ENCODE measurements around the gene MYO9B. TPM values are rescaled to one million over a fixed set of nuclear protein-coding genes. Genes with fewer than 3 reads are reported as not detected.

MYO9B gene
- total RNA-seq, 1 experiment from 2014 or later: 85.4 TPM

- Histone ChIP-seq H3K36me3 (ENCODE audit: insufficient read depth, low read length, poor library complexity, severe bottlenecking) (peaks cover 35% of the 10 kb centered on the region), H3K9me3 (ENCODE audit: low read depth, low read length, poor library complexity, severe bottlenecking) (no peaks in the 10 kb centered on the region), H3K4me1 (ENCODE audit: insufficient read depth, low read length, poor library complexity, severe bottlenecking) (no peaks in the 10 kb centered on the region), H3K27me3 (replicated peaks; ENCODE audit: insufficient read depth, low read depth, low read length, poor library complexity) (no peaks in the 10 kb centered on the region), H3K27ac (ENCODE audit: low read depth, low read length, poor library complexity, severe bottlenecking) (no peak overlapping the region), H3K4me3 (ENCODE audit: low read depth, low read length, poor library complexity, severe bottlenecking) (no peak overlapping the region)
- intact Hi-C loops (cut with micrococcal nuclease; ENCODE audit: unreplicated experiment): no loop called here
- BruUV-seq (replicated peaks): no TSS peak
- POLR2A ChIA-PET (ENCODE audit: low non-redundant PET): no interaction called here
- no peak for DNase-seq (ENCODE audit: low spot score)
- CTCF ChIA-PET: no interaction called here
- no peak for TF ChIP-seq EZH2 (IDR thresholded peaks at IDR 0.05; ENCODE audit: borderline replicate concordance, low read depth, low read length, poor library complexity, severe bottlenecking)
- no peak for TF ChIP-seq CTCF (conservative IDR thresholded peaks at IDR 0.05; ENCODE audit: low read depth, low read length)
Observed at GRCh38 chr19:17172624-17173345, 97.2 kb downstream of the MYO9B start.

- no TSS peak for BruUV-seq (replicated peaks)
- Histone ChIP-seq H3K4me1 (ENCODE audit: insufficient read depth, low read length, poor library complexity, severe bottlenecking) (no peaks in the 10 kb centered on the region), H3K9me3 (ENCODE audit: low read depth, low read length, poor library complexity, severe bottlenecking) (no peaks in the 10 kb centered on the region), H3K36me3 (ENCODE audit: insufficient read depth, low read length, poor library complexity, severe bottlenecking) (no peaks in the 10 kb centered on the region), H3K27me3 (replicated peaks; ENCODE audit: insufficient read depth, low read depth, low read length, poor library complexity) (no peaks in the 10 kb centered on the region), H3K27ac (ENCODE audit: low read depth, low read length, poor library complexity, severe bottlenecking) (no peak overlapping the region), H3K4me3 (ENCODE audit: low read depth, low read length, poor library complexity, severe bottlenecking) (no peak overlapping the region)
- intact Hi-C loops (cut with micrococcal nuclease; ENCODE audit: unreplicated experiment): no loop called here
- POLR2A ChIA-PET (ENCODE audit: low non-redundant PET): no interaction called here
- CTCF ChIA-PET: no interaction called here
- no peak for TF ChIP-seq EZH2 (IDR thresholded peaks at IDR 0.05; ENCODE audit: borderline replicate concordance, low read depth, low read length, poor library complexity, severe bottlenecking)
- no peak for TF ChIP-seq CTCF (conservative IDR thresholded peaks at IDR 0.05; ENCODE audit: low read depth, low read length)
- no peak for DNase-seq (ENCODE audit: low spot score)
Observed at GRCh38 chr19:17178291-17178690, 102.7 kb downstream of the MYO9B start.

GRCh38 chr19:17180997-17181702, 105.6 kb downstream of the MYO9B start:
- TF ChIP-seq CTCF (conservative IDR thresholded peaks at IDR 0.05; ENCODE audit: low read depth, low read length) (no peak), EZH2 (IDR thresholded peaks at IDR 0.05; ENCODE audit: borderline replicate concordance, low read depth, low read length, poor library complexity, severe bottlenecking) (no peak)
- ChIA-PET POLR2A (ENCODE audit: low non-redundant PET) (no interaction called here), CTCF (no interaction called here)
- no TSS peak for BruUV-seq (replicated peaks)
- intact Hi-C loops (cut with micrococcal nuclease; ENCODE audit: unreplicated experiment): no loop called here
- H3K4me3 ChIP-seq (ENCODE audit: low read depth, low read length, poor library complexity, severe bottlenecking): no peak overlapping the region
- H3K27ac ChIP-seq (ENCODE audit: low read depth, low read length, poor library complexity, severe bottlenecking): no peak overlapping the region
- H3K9me3 ChIP-seq (ENCODE audit: low read depth, low read length, poor library complexity, severe bottlenecking): no peaks in the 10 kb centered on the region
- no peaks in the 10 kb centered on the region for H3K4me1 ChIP-seq (ENCODE audit: insufficient read depth, low read length, poor library complexity, severe bottlenecking)
- DNase-seq (ENCODE audit: low spot score): no peak
- H3K36me3 ChIP-seq (ENCODE audit: insufficient read depth, low read length, poor library complexity, severe bottlenecking): no peaks in the 10 kb centered on the region
- H3K27me3 ChIP-seq (replicated peaks; ENCODE audit: insufficient read depth, low read depth, low read length, poor library complexity): no peaks in the 10 kb centered on the region

Data from A673 (cell line).